ENCODE data around the gene GNAZ.

GNAZ gene

DNA sequence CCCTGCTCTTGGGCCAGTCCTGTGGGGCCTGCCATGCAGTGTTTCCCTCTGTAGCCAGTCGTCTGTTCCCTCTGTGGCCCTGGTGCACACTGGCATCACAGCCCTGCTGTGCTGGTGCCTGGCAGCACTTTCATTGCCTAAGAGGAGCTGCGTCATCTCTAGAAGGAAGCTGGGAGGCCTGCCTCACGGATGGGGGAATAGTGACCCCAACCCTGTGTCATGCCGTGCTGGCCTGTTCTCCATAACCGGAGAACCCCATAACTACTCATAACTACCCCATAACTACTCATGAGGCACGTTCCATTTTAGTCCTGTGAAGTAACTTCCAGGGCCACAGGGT lies 88.9 kb downstream of the GNAZ start:
- no peak for DNase-seq

DNA sequence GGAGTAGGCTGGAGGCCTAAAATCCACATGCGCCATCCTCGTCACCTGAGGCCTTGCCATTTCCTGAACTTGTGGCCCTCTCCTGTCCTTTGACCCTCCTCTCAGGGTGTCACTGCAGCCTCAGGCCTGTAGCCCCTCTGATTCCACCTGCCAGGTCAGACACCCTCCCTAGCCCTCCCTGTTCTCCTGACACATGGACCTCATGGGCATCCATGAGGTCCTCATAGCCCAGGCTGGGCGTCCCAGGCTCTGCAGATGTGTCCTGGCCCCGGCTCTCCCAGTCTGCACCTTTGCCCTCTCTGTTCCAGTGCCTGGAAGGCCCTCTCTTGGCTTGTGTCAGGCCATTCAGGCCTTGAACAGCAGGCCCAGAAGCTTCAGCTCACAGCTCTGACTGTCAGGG lies 90.7 kb downstream of the GNAZ start:
- no peak for DNase-seq

- no peak for DNase-seq
These were observed 91.3 kb downstream of the GNAZ start for GRCh38 chr22:23161574-23161973.

DNA sequence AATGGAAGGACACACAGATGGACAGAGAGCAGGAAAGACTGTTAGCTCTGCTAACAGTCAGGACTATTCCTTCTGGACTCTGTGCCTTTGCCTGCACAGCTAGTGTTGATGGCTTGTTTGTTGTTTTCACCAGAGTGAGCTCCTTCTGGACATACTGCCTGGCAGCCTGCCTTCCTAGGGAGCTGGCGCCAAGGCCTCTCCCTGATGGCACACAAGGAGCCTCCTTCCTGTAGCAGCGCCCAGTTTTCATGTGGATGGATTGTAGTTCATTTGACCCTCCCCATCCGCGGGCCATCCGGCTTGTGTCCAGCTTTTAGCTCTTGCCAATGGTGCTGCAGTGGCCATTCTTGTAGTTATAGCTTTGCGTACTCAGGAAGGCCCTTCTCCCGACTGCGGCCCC lies 93.3 kb downstream of the GNAZ start:
- no peak for DNase-seq

GRCh38 chr22:23164091-23164490 lies 93.8 kb downstream of the GNAZ start:
- no peak for DNase-seq

- DNase-seq, result no peak
These were observed 95.9 kb downstream of the GNAZ start for GRCh38 chr22:23166042-23166831.

DNA sequence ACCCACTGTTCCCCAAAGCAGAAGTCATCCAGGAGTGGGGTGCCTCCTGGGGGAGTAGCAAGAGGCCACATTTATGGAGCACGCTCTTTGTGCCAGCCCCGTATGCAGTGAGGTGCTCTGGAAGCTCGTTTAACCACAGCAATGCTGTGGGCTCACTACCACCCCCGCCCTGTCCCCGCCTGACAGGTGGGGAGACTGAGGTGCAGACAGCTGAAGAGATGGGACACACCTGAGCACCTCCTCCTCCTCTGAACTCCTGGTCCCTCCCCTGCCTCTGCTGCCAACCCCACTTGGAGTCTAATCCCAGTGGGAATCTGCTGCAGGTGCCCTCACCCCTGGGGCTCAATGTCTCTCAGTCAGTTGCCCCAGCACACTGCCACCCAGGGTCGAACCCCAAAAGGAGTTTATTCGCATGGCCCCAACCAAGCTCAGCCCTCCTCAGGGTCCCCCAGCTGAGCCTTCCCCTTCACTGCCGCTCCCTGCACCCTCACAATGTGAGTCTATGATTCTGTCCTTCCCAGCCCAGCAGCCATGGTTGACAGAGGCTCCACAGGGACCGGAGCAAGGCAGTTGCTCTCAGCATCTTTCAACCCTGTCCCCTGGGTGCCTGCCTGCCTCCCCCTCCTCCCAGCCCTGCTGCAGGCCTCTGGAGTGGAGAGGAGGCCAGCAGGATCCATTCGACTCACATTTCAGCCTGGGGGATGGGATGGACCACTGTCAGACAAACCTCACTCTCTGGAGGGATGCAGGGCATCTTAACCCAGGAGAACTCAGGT lies 96.7 kb downstream of the GNAZ start:
- DNase-seq, result no peak

- no peak for DNase-seq
These were observed 98.2 kb downstream of the GNAZ start for GRCh38 chr22:23168391-23169042.

- DNase-seq, result no peak
These were observed 98.7 kb downstream of the GNAZ start for GRCh38 chr22:23169043-23169406.
